HEK293 (cell line): ENCODE results near the gene NOS1.

Experiments
- GFI1B ChIP-seq: fragments of 450-650 bp; formaldehyde crosslinking; IDR thresholded peaks from 2 replicates; pipeline ENCODE4 v1.5.1; 2016; ENCODE audit warnings: missing biosample characterization, missing genetic modification characterization
- OSR2 ChIP-seq: fragments of 450-650 bp; formaldehyde crosslinking; IDR thresholded peaks from 2 replicates; pipeline ENCODE4 v1.5.1; 2016; ENCODE audit warnings: missing biosample characterization, missing genetic modification characterization
- YY1 ChIP-seq: fragments of 450-650 bp; formaldehyde crosslinking; IDR thresholded peaks from 2 replicates; pipeline ENCODE4 v1.5.1; 2018; ENCODE audit warnings: missing biosample characterization, missing genetic modification characterization
- ZEB2 ChIP-seq: fragments of 450-650 bp; formaldehyde crosslinking; IDR thresholded peaks from 2 replicates; pipeline ENCODE4 v1.5.1; 2016; ENCODE audit warnings: missing biosample characterization, missing genetic modification characterization
- ZFP3 ChIP-seq: fragments of 450-650 bp; formaldehyde crosslinking; IDR thresholded peaks from 2 replicates; pipeline ENCODE4 v1.5.1; 2016; ENCODE audit warnings: low read depth, missing biosample characterization, missing genetic modification characterization
- ZFP41 ChIP-seq: fragments of 450-650 bp; formaldehyde crosslinking; IDR thresholded peaks from 2 replicates; pipeline ENCODE4 v1.5.1; 2016; ENCODE audit warnings: missing biosample characterization, missing genetic modification characterization, borderline replicate concordance
- ZNF549 ChIP-seq: fragments of 450-650 bp; IDR thresholded peaks from 2 replicates; pipeline ENCODE4 v1.5.1; 2018; ENCODE audit warnings: missing biosample characterization, missing genetic modification characterization, mild to moderate bottlenecking, inconsistent platforms, moderate library complexity
- ZNF768 ChIP-seq: fragments of 450-650 bp; formaldehyde crosslinking; IDR thresholded peaks from 2 replicates; pipeline ENCODE4 v1.5.1; 2018; ENCODE audit warnings: missing biosample characterization, mild to moderate bottlenecking, missing genetic modification characterization
- TF ChIP-seq, protein P1 (sequence below): fragments of 450-650 bp; formaldehyde crosslinking; IDR thresholded peaks from 2 replicates; pipeline ENCODE4 v1.5.1; 2016; ENCODE audit warnings: missing biosample characterization, missing genetic modification characterization
- TF ChIP-seq, protein P2 (sequence below): fragments of 450-650 bp; formaldehyde crosslinking; IDR thresholded peaks from 2 replicates; pipeline ENCODE4 v1.5.1; 2016; ENCODE audit warnings: missing biosample characterization, missing genetic modification characterization
- TF ChIP-seq, protein P3 (sequence below): fragments of 450-650 bp; formaldehyde crosslinking; IDR thresholded peaks from 2 replicates; pipeline ENCODE4 v1.5.1; 2016; ENCODE audit warnings: missing biosample characterization, missing genetic modification characterization

DNA sequence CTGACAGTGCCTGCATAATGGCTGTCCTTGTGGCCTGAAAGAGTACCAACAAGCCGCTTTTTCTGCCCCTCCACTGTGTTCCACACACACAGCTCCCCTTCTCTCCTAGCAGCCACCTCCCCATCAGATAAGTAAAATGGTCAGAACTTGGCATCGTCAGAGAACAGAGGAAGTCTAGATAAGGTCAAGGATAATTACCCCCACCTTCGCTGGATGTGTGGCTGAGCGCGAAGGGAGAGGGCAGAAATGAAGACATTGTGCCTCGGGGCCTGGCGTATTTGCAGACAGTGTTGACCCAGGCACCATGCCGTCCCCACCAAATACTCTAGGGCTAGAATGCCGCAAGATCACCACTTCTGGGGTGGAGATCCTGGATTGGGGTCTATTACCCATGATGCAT is 201.8 kb downstream of the NOS1 start:
- TF ChIP-seq GFI1B (tag by site-specific recombination) = no peak
- TF ChIP-seq ZNF549 (tag by site-specific recombination) = no peak
- no peak for TF ChIP-seq ZEB2 (tag by site-specific recombination)
- TF ChIP-seq YY1 (tag by site-specific recombination) = no peak
- no peak for TF ChIP-seq ZFP41 (tag by site-specific recombination)
- TF ChIP-seq, protein P1, sequence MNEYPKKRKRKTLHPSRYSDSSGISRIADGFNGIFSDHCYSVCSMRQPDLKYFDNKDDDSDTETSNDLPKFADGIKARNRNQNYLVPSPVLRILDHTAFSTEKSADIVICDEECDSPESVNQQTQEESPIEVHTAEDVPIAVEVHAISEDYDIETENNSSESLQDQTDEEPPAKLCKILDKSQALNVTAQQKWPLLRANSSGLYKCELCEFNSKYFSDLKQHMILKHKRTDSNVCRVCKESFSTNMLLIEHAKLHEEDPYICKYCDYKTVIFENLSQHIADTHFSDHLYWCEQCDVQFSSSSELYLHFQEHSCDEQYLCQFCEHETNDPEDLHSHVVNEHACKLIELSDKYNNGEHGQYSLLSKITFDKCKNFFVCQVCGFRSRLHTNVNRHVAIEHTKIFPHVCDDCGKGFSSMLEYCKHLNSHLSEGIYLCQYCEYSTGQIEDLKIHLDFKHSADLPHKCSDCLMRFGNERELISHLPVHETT = no peak
- TF ChIP-seq ZFP3 = no peak
- TF ChIP-seq, protein P2, sequence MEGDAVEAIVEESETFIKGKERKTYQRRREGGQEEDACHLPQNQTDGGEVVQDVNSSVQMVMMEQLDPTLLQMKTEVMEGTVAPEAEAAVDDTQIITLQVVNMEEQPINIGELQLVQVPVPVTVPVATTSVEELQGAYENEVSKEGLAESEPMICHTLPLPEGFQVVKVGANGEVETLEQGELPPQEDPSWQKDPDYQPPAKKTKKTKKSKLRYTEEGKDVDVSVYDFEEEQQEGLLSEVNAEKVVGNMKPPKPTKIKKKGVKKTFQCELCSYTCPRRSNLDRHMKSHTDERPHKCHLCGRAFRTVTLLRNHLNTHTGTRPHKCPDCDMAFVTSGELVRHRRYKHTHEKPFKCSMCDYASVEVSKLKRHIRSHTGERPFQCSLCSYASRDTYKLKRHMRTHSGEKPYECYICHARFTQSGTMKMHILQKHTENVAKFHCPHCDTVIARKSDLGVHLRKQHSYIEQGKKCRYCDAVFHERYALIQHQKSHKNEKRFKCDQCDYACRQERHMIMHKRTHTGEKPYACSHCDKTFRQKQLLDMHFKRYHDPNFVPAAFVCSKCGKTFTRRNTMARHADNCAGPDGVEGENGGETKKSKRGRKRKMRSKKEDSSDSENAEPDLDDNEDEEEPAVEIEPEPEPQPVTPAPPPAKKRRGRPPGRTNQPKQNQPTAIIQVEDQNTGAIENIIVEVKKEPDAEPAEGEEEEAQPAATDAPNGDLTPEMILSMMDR (tag by site-specific recombination) = no peak
- TF ChIP-seq ZNF768 (tag by site-specific recombination) = no peak
- no peak for TF ChIP-seq OSR2 (tag by site-specific recombination)
- TF ChIP-seq, protein P3, sequence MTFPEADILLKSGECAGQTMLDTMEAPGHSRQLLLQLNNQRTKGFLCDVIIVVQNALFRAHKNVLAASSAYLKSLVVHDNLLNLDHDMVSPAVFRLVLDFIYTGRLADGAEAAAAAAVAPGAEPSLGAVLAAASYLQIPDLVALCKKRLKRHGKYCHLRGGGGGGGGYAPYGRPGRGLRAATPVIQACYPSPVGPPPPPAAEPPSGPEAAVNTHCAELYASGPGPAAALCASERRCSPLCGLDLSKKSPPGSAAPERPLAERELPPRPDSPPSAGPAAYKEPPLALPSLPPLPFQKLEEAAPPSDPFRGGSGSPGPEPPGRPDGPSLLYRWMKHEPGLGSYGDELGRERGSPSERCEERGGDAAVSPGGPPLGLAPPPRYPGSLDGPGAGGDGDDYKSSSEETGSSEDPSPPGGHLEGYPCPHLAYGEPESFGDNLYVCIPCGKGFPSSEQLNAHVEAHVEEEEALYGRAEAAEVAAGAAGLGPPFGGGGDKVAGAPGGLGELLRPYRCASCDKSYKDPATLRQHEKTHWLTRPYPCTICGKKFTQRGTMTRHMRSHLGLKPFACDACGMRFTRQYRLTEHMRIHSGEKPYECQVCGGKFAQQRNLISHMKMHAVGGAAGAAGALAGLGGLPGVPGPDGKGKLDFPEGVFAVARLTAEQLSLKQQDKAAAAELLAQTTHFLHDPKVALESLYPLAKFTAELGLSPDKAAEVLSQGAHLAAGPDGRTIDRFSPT (tag by site-specific recombination) = no peak
